ENCODE measurements around the gene ZBTB7C.

GRCh38 chr18:48392268-48392667 is 16.9 kb downstream of the ZBTB7C start:
- TF ChIP-seq CTCF (conservative IDR thresholded peaks at IDR 0.05): no peak
- no peak for TF ChIP-seq ZFX (IDR thresholded peaks at IDR 0.05)
